HG02623 (cell line): ENCODE data around the gene ZMAT5.
A peak's percentile ranks its signal among the peaks of the same experiment; 100 is the strongest.

ENCODE experiments used
- ATAC-seq: cut with Tn5 transposase; IDR thresholded peaks from one replicate; pipeline ENCODE4 v1.9.1; 2021; ENCODE audit warnings: moderate library complexity; ENCODE audit not compliant: unreplicated experiment

Gene ZMAT5

DNA sequence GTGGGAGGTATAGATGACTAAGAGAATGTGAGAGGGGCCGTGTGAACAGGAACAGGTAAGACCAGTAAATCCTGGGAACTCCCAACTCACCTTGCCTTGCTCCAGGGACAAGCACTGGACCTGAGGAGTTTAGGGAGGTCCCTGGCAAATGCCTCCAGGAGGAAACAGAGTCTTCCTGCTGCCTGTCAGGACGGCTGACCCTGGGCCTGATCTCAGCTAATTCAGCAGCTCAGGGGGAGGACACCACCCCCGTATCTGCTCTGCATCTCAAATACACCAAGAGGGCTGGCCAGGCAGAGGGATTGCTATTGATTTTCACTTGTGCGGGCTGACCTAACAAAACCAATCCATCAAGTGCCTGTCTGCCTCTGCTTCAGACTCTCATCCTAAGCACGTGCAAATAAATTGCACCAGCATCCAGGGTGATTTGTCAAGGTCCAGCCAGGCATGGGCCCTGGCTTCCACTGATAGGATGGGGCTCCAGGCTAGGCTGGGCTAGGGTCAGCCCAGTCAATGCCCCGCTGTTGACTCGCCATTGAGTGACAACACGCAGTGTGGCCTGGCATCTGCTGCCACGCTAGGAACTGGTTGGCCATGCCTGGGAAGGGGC, 20.7 kb upstream of the ZMAT5 start:
- ATAC-seq, result no peak

DNA sequence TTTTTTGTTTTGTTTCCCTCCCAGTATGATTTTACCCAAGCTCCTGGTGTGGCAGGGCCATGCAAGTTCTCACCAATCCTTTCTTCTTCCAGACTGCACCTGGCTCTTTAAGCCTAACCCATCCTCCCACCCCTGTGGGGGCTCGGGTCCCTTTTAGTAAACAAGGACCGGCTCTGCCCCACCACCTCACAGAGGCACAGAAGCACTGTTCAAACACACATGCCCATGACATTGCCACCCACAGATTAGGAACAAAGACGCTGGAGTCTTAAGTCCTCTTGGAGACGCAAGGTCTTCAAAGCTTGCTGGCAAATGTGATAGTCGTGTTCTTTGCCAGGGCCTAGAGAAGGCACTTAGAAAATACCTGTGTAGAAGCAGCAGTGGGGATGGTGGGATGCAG, 19.2 kb upstream of the ZMAT5 start:
- no peak for ATAC-seq

DNA sequence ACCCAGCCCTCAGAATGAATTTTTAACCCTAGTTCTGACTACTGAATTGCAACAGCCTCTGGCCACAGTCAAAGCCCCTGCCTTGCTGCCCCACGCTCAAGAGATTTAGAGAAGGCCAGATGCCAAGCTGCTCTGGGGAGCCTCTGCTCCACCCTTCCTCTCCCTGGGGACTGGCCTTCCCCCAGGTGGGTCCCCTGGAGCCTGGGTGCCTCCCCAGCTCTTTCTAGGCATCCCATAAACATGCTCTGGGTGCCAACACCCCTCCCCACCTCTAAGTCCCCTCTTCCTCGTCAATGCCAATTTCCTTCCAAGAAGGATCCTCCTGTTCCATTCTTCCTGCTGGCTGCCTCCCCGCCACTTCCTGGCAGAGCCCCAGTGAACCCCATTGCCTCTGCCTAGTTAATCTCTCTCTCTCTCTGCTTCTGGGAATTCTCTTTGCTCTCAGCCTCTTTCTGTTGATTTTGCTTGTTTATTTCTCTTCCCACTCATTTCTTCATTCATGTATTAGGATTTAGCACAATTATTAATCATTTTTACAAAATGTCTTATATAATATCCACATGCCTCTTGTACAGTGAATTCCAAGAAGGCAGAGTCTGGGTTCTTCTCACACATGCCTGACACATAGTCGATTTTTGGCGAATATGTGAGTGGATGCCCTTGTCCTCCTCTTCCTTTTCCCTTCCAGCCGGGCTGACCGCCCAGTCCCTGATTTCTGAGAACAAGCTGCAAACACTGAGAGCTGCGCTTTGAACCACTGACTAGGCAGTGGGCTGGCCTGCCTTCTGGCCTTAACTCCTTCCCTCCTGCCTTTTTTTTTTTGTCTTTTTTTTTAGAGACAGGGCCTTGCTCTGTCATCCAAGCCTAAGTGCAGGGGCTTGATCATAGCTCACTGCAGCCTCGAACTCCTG, 17.9 kb upstream of the ZMAT5 start:
- ATAC-seq, result no peak

- no peak for ATAC-seq
These were observed 15.4 kb upstream of the ZMAT5 start for GRCh38 chr22:29782061-29782845.

GRCh38 chr22:29780748-29781676, 14.2 kb upstream of the ZMAT5 start:
- ATAC-seq, result no peak

DNA sequence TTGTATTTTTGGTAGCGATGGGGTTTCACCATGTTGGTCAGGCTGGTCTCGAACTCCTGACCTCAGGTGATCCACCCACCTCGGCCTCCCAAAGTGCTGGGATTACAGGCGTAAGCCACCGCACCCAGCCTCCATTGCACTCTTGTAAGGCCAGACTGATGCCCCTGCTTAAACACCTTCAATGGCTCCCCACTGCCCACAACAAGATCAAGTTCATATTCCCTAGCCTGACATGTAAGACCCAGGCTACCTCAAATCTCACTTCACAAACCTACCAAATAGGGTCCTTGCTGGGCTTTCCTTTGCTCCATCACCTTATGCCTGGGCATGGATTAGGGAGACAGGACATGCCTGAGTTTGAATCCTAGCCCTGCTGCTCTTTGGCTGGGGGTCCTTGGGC, 13.4 kb upstream of the ZMAT5 start:
- no peak for ATAC-seq

GRCh38 chr22:29773233-29773632, 6.4 kb upstream of the ZMAT5 start:
- no peak for ATAC-seq

GRCh38 chr22:29772170-29772641, 5.4 kb upstream of the ZMAT5 start:
- no peak for ATAC-seq

GRCh38 chr22:29769723-29770321, 3.0 kb upstream of the ZMAT5 start:
- ATAC-seq, result no peak

DNA sequence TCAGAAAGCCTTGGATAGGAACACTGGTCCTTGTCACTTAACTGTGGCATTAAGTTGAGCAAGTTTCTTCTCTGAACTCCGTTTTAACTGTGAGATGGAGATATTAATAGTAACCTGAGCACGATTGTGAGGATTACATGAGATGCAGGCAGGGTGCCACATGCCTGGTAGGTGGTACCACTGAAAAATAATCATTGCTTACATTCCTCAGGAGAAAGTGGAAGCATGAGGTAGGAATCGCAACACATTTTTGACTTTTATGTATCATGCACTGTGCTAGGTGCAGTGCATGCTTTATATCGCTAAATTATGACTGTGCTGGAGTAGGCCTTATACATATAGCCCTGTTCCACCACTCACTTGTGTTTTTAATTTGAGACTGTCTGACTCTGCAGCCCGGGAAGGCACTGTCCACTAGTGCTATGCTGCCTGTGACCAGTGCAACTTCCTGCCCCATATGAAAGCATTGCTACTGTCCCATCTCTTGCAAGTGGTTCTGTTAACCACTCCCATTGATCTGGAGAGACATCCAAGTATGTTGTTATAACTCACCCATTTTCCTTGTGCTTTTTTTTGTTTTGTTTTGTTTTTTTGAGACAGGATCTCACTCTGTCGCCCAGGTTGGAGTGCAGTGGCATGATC, 1.4 kb upstream of the ZMAT5 start:
- no peak for ATAC-seq

GRCh38 chr22:29767171-29768051, 604 bp upstream of the ZMAT5 start, which contains the start of gene UQCR10:
TSS of gene UQCR10 (plus strand) at chr22:29767369. CDS start at chr22:29767399, 30 bp downstream.
- peak; percentile 56 for ATAC-seq

DNA sequence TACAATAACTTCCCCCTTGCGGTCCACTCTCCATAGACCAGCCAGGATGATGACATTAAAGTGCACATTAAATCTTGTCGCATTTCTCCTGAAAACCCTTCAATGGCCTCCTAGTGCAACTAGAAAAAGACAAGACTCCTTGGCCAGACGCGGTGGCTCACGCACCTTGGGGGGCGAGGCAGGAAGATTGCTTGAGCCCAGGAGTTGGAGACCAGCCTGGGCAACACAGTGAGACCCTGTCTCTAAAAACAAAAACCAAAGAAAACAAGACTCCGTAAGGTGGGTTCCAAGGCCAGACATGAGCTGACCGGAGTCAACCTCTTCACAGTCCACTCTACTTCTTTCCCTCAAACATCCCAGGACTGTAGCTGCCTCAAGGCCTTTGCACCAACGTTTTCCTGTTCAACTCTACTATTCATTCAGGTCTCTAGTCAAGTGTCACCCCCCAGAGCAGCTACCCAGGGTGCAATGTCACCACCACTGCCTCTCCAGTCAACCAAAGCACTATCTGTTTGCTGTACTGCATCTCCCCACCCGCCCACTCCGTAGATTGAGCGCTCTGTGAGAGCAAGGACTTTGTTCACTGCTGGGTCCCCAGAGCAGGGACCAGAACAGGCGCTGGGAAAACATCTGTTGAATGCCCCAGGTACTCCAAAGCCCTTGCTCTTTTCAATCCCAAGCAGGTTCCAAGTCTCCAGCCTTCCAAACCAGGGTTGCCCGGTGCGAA, 739 bp downstream of the ZMAT5 start:
- no peak for ATAC-seq

DNA sequence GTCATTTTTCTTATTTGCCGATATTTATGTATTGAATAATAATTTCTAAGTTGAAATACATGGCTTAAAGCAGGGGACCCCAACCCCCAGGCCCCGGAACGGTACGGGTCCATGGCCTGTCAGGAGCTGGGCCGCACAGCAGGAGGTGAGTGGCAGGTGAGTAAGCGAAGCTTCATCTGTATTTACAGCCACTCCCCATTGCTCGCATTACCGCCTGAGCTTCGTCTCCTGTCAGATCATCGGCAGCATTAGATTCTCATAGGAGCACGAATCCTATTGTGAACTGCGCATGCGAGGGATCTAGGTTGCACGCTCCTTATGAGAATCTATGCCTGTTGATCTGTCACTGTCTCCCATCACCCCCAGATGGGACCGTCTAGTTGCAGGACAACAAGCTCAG, 4.5 kb downstream of the ZMAT5 start:
- ATAC-seq, result no peak

DNA sequence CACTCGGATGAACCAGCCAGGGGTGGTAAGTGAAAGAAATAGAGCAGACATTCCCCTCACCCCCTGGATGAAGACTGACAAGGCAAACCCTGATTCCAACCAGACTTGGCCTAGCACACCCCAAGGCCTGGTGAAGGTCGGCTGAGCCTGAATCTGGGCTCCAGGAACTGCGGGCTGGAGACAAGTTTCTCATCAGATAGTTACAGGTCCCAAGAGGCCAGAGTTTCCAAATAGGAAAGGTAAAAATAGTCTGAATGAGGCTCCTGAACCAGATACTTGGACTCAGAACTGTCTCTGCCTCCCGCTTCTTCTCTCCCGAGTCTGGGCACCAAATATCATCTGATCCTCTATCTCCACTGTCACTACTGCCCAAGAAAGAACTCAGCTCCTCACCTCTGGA, 7.8 kb downstream of the ZMAT5 start:
- ATAC-seq, result no peak

DNA sequence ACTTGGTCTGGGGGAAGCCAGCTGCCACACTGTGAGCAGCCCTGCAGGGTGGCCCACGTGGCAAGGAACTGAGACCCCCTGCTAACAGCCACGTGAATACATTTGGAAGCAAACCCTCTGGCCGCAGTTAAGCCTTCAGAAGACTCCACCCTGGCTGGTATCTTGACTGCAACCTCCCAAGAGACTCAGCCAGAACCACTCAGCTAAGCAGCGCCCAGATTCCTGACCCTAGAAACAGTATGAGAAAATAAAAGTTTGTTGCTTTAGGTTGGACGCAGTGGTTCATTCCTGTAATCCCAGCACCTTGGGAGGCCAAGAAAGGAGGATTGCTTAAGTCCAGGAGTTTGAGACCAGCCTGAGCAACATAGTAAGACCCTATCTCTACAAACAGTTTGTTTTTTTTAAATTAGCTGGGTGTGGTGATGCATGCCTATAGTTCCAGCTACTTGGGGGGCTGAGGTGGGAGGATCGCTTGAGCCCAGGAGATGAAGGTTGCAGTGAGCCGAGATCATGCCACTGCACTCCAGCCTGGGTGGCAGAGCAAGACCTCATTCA, 8.7 kb downstream of the ZMAT5 start:
- ATAC-seq, result no peak

DNA sequence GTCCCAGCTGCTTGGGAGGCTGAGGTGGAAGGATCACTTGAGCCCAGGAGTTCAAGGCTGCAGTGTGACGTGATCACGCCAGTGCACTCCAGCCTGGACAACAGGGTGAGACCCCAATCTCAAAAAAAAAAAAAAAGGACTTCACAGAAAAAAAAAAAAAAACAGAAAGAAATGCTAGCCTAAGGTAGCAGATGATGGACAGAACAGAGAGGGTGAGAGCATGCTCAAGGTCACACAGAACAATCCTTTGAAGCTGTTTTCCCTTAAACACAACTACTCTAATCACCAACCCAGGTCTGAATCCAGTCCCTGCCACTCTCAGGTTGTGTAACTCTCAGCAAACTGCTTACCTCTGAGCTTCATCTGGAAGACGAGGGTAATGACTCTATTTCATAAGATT, 9.7 kb downstream of the ZMAT5 start:
- no peak for ATAC-seq

DNA sequence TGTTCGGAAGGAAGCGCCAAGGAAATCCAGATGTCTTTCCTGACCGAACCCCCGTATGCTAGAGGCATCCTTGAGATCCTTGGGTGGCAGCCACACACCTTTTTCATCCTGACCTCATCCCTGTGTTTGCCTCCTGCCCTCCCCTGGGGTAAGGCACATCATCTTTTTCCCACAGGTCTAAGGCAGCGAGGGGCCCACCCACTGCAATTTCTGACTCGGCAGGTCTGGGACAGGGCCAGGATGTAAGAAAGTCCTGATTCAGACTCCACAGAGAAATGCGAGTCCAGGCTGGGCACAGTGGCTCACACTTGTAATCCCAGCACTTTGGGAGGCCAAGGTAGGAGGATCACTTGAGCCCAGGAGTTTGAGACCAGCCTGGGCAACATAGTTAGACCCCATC, 10.5 kb downstream of the ZMAT5 start:
- ATAC-seq, result no peak

- ATAC-seq, result no peak
These were observed 10.9 kb downstream of the ZMAT5 start for GRCh38 chr22:29755889-29756288.
